PFSK-1 (cell line): ENCODE measurements around the gene LDLRAD4.

ENCODE experiments used
- POLR2AphosphoS5 ChIP-seq: IDR thresholded peaks from 2 replicates; pipeline ENCODE4 v1.6.1; 2012; ENCODE audit warnings: low read depth, mild to moderate bottlenecking, control low read depth, low read length, moderate library complexity
- TAF1 ChIP-seq: IDR thresholded peaks from 2 replicates; pipeline ENCODE4 v1.6.1; 2012; ENCODE audit warnings: low read length, control low read depth, borderline replicate concordance; ENCODE audit not compliant: insufficient read depth
- TF ChIP-seq, protein P1 (sequence below), 2 experiments: IDR thresholded peaks; 2 replicates each; pipeline versions ENCODE4 v1.6.1 to v1.8.0; 2011 to 2012; ENCODE audit warnings: low read depth in 2 of 2, low read length in 2 of 2, control low read depth in 1 of 2, inconsistent platforms in 1 of 2, mild to moderate bottlenecking in 1 of 2, moderate library complexity in 1 of 2; ENCODE audit not compliant: insufficient read depth in 1 of 2

DNA sequence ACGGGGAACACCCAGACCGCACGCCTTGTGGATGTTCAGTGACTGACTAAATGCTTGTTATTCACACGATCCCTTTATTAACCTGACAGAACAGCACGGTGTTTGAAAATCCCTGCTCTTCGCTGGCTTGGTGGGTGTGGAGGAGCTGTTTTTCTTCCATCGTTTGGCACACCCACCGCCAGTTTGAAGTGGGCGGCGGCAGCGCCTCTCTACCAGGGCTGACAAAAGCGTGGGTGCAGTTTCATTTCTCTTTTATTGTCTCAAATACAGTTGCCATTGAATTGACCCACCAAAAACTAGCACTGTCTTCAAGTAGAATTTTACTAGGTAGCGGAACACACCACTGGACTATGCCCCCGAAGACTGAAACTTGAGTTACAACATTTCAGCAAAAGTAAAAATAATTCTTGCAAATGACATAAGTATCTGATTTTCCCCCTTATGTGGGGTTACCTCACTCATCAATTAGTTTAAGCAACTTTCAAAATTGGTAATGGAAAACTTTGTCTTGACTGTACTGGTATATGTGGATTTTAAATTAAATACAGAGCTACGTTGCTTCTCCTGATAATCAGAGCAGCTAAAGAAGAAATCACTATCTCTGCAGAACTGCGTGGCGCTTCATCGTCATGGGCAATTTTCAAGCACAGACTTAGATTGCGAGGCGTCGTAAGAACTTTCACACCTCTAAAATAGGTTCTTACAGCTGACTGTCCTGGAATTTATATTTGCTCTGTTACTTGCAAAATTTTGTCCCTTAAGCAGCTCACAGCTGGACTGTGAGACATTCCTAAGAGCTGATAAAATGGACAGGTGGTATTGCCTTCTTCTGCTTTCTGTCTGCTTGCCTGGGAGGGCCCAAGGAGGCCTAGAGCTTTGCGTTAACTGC is 60.9 kb downstream of the LDLRAD4 start:
- TF ChIP-seq POLR2AphosphoS5: no peak
- TF ChIP-seq, protein P1, sequence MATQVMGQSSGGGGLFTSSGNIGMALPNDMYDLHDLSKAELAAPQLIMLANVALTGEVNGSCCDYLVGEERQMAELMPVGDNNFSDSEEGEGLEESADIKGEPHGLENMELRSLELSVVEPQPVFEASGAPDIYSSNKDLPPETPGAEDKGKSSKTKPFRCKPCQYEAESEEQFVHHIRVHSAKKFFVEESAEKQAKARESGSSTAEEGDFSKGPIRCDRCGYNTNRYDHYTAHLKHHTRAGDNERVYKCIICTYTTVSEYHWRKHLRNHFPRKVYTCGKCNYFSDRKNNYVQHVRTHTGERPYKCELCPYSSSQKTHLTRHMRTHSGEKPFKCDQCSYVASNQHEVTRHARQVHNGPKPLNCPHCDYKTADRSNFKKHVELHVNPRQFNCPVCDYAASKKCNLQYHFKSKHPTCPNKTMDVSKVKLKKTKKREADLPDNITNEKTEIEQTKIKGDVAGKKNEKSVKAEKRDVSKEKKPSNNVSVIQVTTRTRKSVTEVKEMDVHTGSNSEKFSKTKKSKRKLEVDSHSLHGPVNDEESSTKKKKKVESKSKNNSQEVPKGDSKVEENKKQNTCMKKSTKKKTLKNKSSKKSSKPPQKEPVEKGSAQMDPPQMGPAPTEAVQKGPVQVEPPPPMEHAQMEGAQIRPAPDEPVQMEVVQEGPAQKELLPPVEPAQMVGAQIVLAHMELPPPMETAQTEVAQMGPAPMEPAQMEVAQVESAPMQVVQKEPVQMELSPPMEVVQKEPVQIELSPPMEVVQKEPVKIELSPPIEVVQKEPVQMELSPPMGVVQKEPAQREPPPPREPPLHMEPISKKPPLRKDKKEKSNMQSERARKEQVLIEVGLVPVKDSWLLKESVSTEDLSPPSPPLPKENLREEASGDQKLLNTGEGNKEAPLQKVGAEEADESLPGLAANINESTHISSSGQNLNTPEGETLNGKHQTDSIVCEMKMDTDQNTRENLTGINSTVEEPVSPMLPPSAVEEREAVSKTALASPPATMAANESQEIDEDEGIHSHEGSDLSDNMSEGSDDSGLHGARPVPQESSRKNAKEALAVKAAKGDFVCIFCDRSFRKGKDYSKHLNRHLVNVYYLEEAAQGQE (IDR thresholded peaks at IDR 0.05; ENCODE audit: insufficient read depth in 1 of 2, low read depth in 2 of 2, low read length in 2 of 2): no peak
- TF ChIP-seq TAF1: no peak
